H1 (cell line): ENCODE results near the gene SLC25A51.

ENCODE experiments used
- EZH2 ChIP-seq: fragments of 200-600 bp; sonication (generic); IDR thresholded peaks from 2 replicates; pipeline ENCODE4 v1.7.1; 2012; ENCODE audit warnings: low read depth, mild to moderate bottlenecking, moderate library complexity, low read length, inconsistent platforms; ENCODE audit not compliant: severe bottlenecking
- POLR2AphosphoS5 ChIP-seq: IDR thresholded peaks from 2 replicates; pipeline ENCODE4 v1.6.1; 2011; ENCODE audit warnings: low read depth, low read length
- RAD21 ChIP-seq, 2 experiments: IDR thresholded peaks in 1 of 2; conservative IDR thresholded peaks in 1 of 2; 2 replicates each; pipeline ENCODE4 v1.6.1; 2011; ENCODE audit warnings: low read depth in 2 of 2, low read length in 2 of 2, improper control_type of control experiment in 1 of 2, inconsistent platforms in 1 of 2, mild to moderate bottlenecking in 1 of 2, moderate library complexity in 1 of 2
- TEAD4 ChIP-seq: IDR thresholded peaks from 2 replicates; pipeline ENCODE4 v1.6.1; 2012; ENCODE audit warnings: low read depth, low read length, inconsistent platforms, mixed read lengths
- YY1 ChIP-seq: IDR thresholded peaks from 2 replicates; pipeline ENCODE4 v1.6.1; 2011; ENCODE audit warnings: low read depth, mild to moderate bottlenecking, low read length
- TF ChIP-seq, protein P1 (sequence below), 3 experiments: IDR thresholded peaks; 1 replicate in 2 of 3; 2 replicates in 1 of 3; pipeline versions ENCODE4 v1.5.1 to v1.6.1; 2011; ENCODE audit warnings: low read length in 3 of 3, mild to moderate bottlenecking in 3 of 3, inconsistent platforms in 2 of 3, low read depth in 1 of 3, moderate library complexity in 1 of 3; ENCODE audit not compliant: insufficient read depth in 1 of 3; ENCODE audit errors: control extremely low read depth in 1 of 3

DNA sequence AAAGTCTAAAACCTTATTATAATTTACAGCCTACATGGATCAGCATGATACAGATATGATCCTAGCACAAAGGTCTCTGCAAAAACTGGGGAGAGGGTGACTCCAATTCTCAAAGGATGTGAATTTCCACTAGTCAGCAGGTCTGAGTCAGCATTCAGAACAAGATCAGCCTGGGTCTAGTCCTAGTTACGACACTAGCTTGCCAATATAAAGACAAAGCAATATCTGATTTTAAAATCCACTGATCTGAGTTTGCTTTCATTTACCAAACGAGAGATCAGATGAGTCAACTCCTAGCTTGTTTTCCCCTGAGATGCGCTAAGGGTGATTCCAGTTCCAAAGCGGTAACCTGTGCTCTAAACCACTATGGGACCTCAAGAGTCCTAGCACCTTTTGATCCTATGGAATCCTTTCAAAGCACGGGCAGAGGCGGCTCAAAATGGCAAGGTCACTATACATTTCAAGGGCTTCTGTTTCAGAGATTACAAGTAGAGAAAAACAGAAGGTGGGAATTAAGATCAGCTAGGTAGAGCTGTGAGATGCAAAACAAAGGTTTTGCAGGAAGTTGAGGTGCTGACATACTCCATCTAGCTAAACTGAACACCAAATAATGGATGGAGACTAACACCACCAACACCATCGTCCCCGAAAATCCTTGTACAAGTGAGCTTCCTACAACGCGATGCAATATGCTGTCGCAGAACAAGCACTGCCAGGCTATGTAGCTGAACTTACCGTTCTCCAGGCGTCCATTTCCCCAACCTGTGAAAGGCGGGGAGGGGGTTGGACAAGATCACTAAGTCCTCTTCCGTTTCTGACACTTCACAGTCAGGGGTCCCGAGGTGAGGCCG, 906 bp downstream of the SLC25A51 start:
- TF ChIP-seq YY1 (no peak), POLR2AphosphoS5 (no peak), EZH2 (no peak), TEAD4 (no peak), RAD21 (IDR thresholded peaks at IDR 0.05 in 1 of 2, conservative IDR thresholded peaks at IDR 0.05 in 1 of 2; ENCODE audit: low read depth in 2 of 2, low read length in 2 of 2) (no peak)
- TF ChIP-seq, protein P1, sequence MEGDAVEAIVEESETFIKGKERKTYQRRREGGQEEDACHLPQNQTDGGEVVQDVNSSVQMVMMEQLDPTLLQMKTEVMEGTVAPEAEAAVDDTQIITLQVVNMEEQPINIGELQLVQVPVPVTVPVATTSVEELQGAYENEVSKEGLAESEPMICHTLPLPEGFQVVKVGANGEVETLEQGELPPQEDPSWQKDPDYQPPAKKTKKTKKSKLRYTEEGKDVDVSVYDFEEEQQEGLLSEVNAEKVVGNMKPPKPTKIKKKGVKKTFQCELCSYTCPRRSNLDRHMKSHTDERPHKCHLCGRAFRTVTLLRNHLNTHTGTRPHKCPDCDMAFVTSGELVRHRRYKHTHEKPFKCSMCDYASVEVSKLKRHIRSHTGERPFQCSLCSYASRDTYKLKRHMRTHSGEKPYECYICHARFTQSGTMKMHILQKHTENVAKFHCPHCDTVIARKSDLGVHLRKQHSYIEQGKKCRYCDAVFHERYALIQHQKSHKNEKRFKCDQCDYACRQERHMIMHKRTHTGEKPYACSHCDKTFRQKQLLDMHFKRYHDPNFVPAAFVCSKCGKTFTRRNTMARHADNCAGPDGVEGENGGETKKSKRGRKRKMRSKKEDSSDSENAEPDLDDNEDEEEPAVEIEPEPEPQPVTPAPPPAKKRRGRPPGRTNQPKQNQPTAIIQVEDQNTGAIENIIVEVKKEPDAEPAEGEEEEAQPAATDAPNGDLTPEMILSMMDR (IDR thresholded peaks at IDR 0.05; ENCODE audit: control extremely low read depth in 1 of 3, insufficient read depth in 1 of 3, low read depth in 1 of 3, low read length in 3 of 3) = no peak
